Limb (tissue), 2 donors: ENCODE data around the gene SPDYC.
"Not testable (repeated sequence)": the region's sequence is repeated elsewhere in the genome, so short reads cannot be mapped to it uniquely, and the experiment has no call there.

Experiments
- DNase-seq, 2 donors: peaks; one replicate each; pipeline ENCODE4 v3.0.0-alpha.2; 2016; ENCODE audit errors: extremely low spot score in 2 of 2

SPDYC gene

GRCh38 chr11:65167656-65168055 lies 2.4 kb upstream of the SPDYC start:
- no peak for DNase-seq

GRCh38 chr11:65169164-65169641 lies 830 bp upstream of the SPDYC start:
- DNase-seq, result no peak

GRCh38 chr11:65172600-65172999 lies 2.6 kb downstream of the SPDYC start:
- DNase-seq, result no peak

GRCh38 chr11:65174571-65175010 lies 4.6 kb downstream of the SPDYC start:
- DNase-seq, result not testable (repeated sequence)

- peak; percentile 62 to 88 for DNase-seq
These were observed 11.0 kb downstream of the SPDYC start for GRCh38 chr11:65180877-65181568.

- DNase-seq, result peak; percentile 65 to 83
These were observed 11.7 kb downstream of the SPDYC start, which contains the start of gene CAPN1 for GRCh38 chr11:65181569-65182257. TSS of gene CAPN1 (plus strand) at chr11:65181928. CDS start at chr11:65182702, 774 bp downstream.

GRCh38 chr11:65182258-65183170 lies 12.5 kb downstream of the SPDYC start:
- DNase-seq, result peak in 1 of 2 donors; percentile 61

- no peak for DNase-seq
These were observed 13.3 kb downstream of the SPDYC start for GRCh38 chr11:65183201-65183891.

GRCh38 chr11:65184146-65184545 lies 14.1 kb downstream of the SPDYC start:
- DNase-seq, result no peak

- DNase-seq, result no peak
These were observed 15.1 kb downstream of the SPDYC start for GRCh38 chr11:65185171-65185570.

- DNase-seq, result no peak
These were observed 15.9 kb downstream of the SPDYC start for GRCh38 chr11:65185869-65186341.

GRCh38 chr11:65186701-65187100 lies 16.7 kb downstream of the SPDYC start:
- no peak for DNase-seq

- no peak for DNase-seq
These were observed 17.2 kb downstream of the SPDYC start for GRCh38 chr11:65187146-65187675.

GRCh38 chr11:65187971-65188461 lies 18.0 kb downstream of the SPDYC start:
- no peak for DNase-seq

- DNase-seq, result no peak
These were observed 18.5 kb downstream of the SPDYC start for GRCh38 chr11:65188486-65188885.

GRCh38 chr11:65189191-65189590 lies 19.2 kb downstream of the SPDYC start:
- DNase-seq, result no peak

GRCh38 chr11:65194564-65194963 lies 24.5 kb downstream of the SPDYC start:
- DNase-seq, result no peak

GRCh38 chr11:65204143-65204542 lies 34.1 kb downstream of the SPDYC start:
- no peak for DNase-seq

- no peak for DNase-seq
These were observed 34.9 kb downstream of the SPDYC start for GRCh38 chr11:65204646-65205601.
